Tibial nerve (tissue), 4 donors: ENCODE measurements around the gene HCRT. TPM values are rescaled to one million over a fixed set of nuclear protein-coding genes. Genes with fewer than 3 reads are reported as not detected.

Experiments used
- DNase-seq, 2 donors: peaks; one replicate each; pipeline ENCODE4 v3.0.0-alpha.2; 2019; ENCODE audit warnings: low spot score in 2 of 2
- H3K27ac ChIP-seq, 4 donors: fragments of 200-600 bp; sonication (generic) in 3 of 4; one replicate each; pipeline ENCODE4 v1.5.1; 2017 to 2019; ENCODE audit warnings: mild to moderate bottlenecking in 1 of 4
- H3K27me3 ChIP-seq, 2 donors: fragments of 200-600 bp; sonication (generic) in 1 of 2; one replicate each; pipeline versions ENCODE4 v1.5.1 to v1.6.0; 2017 to 2019
- H3K36me3 ChIP-seq, 3 donors: fragments of 200-600 bp; sonication (generic); one replicate each; pipeline ENCODE4 v1.5.1; 2018 to 2019
- H3K4me1 ChIP-seq, 4 donors: fragments of 200-600 bp; sonication (generic) in 3 of 4; one replicate each; pipeline ENCODE4 v1.5.1; 2017 to 2019
- H3K4me3 ChIP-seq, 4 donors: fragments of 200-600 bp; sonication (generic) in 3 of 4; one replicate each; pipeline ENCODE4 v1.5.1; 2017 to 2019; ENCODE audit warnings: mild to moderate bottlenecking in 1 of 4, moderate library complexity in 1 of 4
- H3K9me3 ChIP-seq, 4 donors: fragments of 200-600 bp; sonication (generic) in 3 of 4; one replicate each; pipeline ENCODE4 v1.5.1; 2017 to 2019
- CTCF ChIP-seq, 5 experiments: fragments of 200-600 bp in 3 of 5; fragments of 450-650 bp in 2 of 5; sonication (generic) in 3 of 5; IDR thresholded peaks; one replicate each; pipeline ENCODE4 v1.5.1; 2016 to 2019; ENCODE audit warnings: antibody characterized with exemption in 5 of 5, mild to moderate bottlenecking in 3 of 5, moderate library complexity in 2 of 5
- EP300 ChIP-seq, 2 donors: sonication (generic); formaldehyde crosslinking; IDR thresholded peaks; one replicate each; pipeline ENCODE4 v1.6.1; 2017; ENCODE audit warnings: antibody characterized with exemption in 2 of 2, mild to moderate bottlenecking in 1 of 2
- POLR2A ChIP-seq, 2 donors: fragments of 450-650 bp; IDR thresholded peaks; one replicate each; pipeline ENCODE4 v1.6.1; 2017; ENCODE audit warnings: antibody characterized with exemption in 2 of 2, mild to moderate bottlenecking in 2 of 2, moderate library complexity in 2 of 2
- WGBS, 2 donors: methylation state at CpG; one replicate each; pipeline ENCODE4 v1.1.5; 2018; 5-methylcytosine and 5-hydroxymethylcytosine counted together
- total RNA-seq, 4 donors: library from RNA; depleted of rRNA; stranded (reverse); fragments of >200 nt; gene quantifications; one replicate each; pipeline ENCODE4 v1.1.0, GENCODE V29; 2016

HCRT gene, protein sequence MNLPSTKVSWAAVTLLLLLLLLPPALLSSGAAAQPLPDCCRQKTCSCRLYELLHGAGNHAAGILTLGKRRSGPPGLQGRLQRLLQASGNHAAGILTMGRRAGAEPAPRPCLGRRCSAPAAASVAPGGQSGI
- not detected for total RNA-seq

DNA sequence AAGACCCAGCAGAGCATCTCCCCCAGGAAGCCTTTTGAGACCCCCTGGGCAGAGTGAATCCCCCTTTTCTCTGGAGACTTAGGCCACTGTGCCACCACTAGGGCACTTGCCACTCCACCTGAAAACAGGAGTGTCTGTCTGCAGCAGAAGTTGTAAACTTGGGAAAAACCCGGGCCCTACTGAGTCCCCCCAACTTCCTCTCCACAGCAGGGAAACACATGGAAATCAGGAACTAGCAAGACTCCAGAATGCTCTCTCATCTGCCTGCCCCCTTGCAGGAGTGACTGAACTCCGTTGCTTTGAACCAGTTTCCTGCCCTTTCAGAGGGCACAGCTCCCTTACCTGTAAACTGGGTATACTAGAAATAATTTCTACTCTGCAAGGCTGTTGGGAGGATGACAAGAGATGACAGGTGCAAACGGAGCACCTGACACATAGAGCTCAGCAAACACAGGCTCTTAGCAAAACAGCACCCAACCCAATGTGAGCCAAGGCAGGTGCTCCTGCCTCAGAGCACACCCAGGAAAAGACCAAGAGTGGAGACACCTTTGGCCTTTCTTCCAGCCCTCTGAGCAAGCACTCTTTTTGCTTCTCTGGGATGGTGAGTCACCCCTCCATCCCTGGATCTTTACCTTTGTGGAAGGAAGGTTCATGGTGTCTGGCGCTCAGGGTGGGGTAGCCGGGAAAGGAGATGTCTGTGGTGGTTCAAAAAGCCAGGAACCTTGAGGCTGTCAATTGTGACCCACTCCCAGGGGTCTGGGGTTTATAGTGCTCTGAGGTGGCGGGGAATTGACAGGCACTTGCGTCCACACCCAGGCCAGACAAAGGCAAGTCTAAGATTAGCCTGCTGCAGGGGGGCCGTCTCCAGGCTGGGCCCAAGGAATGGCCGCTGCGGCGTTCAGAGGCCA, at the start of gene HCRT:
TSS of gene HCRT (minus strand) at position 740 of the 908 bp plus-strand sequence. CDS start at position 653, 87 bp downstream.
- Histone ChIP-seq H3K36me3 (peaks cover 0 to 9% (median 0%) of the 10 kb centered on the region in 3 donors), H3K4me1 (peaks cover 0 to 37% (median 24%) of the 10 kb centered on the region in 4 donors), H3K27me3 (peaks cover 0 to 28% of the 10 kb centered on the region in 2 donors), H3K4me3 (peak within 1 kb of the TSS; percentile 29 to 61 (median 50)), H3K9me3 (no peaks in the 10 kb centered on the region), H3K27ac (peak within 1 kb of the TSS; percentile 10 to 82 (median 65))
- WGBS, 2 donors: 79 to 83% methylated on average over 11 of the region's 11 CpGs
- TF ChIP-seq CTCF (IDR thresholded peaks at IDR 0.05) (no peak), POLR2A (IDR thresholded peaks at IDR 0.05) (no peak), EP300 (IDR thresholded peaks at IDR 0.05) (no peak)
- DNase-seq: no peak

DNA sequence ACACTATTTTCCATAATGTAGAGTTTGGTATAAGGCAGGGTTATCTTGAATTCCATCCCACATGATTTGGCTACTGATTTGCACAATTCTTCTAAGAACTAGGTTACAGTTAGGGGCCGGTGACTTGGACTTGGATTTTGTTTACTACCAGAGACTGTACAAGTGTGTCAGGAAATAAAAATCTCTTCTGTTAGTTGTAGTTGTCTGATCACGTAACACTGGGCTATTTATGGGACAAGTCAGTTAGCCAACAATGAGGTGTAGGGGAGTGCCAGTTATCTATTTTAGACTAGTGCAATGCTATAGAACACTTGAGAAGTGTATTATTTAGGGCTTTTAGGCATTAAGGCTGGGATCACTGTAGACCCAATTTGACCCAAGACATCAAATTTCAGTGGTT, 48.7 kb upstream of the HCRT start:
- DNase-seq: no peak
- peaks cover 0 to 5% (median 0%) of the 10 kb centered on the region in 3 donors for H3K36me3 ChIP-seq
- no peak overlapping the region for H3K4me3 ChIP-seq
- TF ChIP-seq POLR2A (IDR thresholded peaks at IDR 0.05) (no peak), CTCF (IDR thresholded peaks at IDR 0.05) (no peak), EP300 (IDR thresholded peaks at IDR 0.05) (no peak)
- H3K27ac ChIP-seq: no peak overlapping the region
- H3K4me1 ChIP-seq: peaks cover 0 to 6% (median 0%) of the 10 kb centered on the region in 4 donors
- no peaks in the 10 kb centered on the region for H3K9me3 ChIP-seq
- 51 to 56% methylated on average over 2 of the region's 2 CpGs for WGBS, 2 donors
- H3K27me3 ChIP-seq: no peaks in the 10 kb centered on the region

- no peak for DNase-seq
- 92 to 96% methylated on average over 5 of the region's 5 CpGs for WGBS, 2 donors
- H3K4me3 ChIP-seq: no peak overlapping the region
- H3K4me1 ChIP-seq: peaks cover 0 to 6% (median under 1%) of the 10 kb centered on the region in 4 donors
- no peak for TF ChIP-seq POLR2A (IDR thresholded peaks at IDR 0.05)
- no peak for TF ChIP-seq CTCF (IDR thresholded peaks at IDR 0.05)
- no peak for TF ChIP-seq EP300 (IDR thresholded peaks at IDR 0.05)
- H3K36me3 ChIP-seq: peaks cover 0 to 7% (median 0%) of the 10 kb centered on the region in 3 donors
- H3K9me3 ChIP-seq: no peaks in the 10 kb centered on the region
- H3K27me3 ChIP-seq: no peaks in the 10 kb centered on the region
- H3K27ac ChIP-seq: no peak overlapping the region
These were observed 47.9 kb upstream of the HCRT start for GRCh38 chr17:42233156-42233555.

DNA sequence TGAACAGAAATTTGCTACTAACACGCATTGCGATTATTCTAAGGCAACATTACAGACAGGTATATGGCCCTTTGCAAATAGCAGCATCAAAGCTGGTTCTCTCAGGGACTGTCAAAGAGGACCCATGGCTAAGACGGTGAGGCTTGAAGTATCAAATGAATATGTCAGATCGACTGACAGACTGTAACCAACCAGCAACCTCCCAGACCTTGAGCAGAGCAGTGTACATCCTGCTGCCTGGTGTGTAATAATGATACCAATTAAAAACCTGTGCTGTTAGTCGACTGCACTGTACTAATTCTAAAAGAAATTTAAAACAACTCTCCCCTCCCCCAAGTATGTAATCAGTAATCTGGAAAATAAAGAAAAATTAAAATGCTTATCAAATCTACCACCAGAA, 45.0 kb upstream of the HCRT start:
- WGBS, 2 donors: 81 to 86% methylated on average over 5 of the region's 5 CpGs

More for the DNA sequence above, 45.0 kb upstream of the HCRT start:
- TF ChIP-seq POLR2A (IDR thresholded peaks at IDR 0.05) (no peak), EP300 (IDR thresholded peaks at IDR 0.05) (no peak), CTCF (IDR thresholded peaks at IDR 0.05) (no peak)
- Histone ChIP-seq H3K9me3 (no peaks in the 10 kb centered on the region), H3K27ac (no peak overlapping the region), H3K4me3 (no peak overlapping the region), H3K27me3 (no peaks in the 10 kb centered on the region), H3K4me1 (peaks cover 0 to 15% (median 5%) of the 10 kb centered on the region in 4 donors), H3K36me3 (peaks cover 0 to 7% (median 0%) of the 10 kb centered on the region in 3 donors)
- DNase-seq: no peak
